ENCODE results near the gene LAMC1. TPM values are rescaled to one million over a fixed set of nuclear protein-coding genes. Genes with fewer than 3 reads are reported as not detected.

The LAMC1 gene
- total and polyA plus RNA-seq, 2 donors (not counting 1 experiment from before 2014, with no cell fraction given) = 11.5 to 34.0 TPM

DNA sequence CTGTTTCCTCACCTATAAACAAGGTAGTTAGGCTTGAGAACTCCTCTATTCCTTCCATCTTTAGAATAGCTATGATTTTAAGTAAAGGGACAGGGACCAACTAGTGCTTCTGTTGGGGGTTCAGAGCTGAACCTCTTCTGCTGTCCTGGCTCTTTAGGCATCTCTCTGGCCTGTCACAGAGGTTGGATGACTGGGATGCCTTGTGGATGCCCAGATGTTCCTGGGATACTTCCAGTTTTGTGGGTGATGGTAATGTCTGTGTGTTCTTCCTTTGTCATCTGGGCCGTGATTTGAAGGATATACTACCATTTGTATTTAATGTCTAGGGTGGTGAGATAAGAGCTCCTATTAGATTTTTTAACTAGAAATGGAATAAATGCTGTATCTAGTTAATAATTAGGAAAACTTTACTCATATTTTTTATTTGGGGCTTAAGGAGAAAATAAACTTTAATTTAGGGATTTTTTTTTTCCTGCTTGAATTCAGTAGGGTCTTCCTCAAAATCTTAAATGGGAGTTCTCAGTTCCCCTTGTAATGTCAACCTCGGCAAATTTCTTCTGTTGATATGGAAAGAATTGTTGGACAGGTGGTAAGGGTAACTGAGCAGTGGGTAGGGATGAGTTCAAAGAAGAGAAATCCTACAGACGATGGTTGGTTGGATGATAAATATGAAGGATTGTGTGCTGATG is 47.2 kb downstream of the LAMC1 start:
- Mint-ChIP-seq H3K4me1 (peaks cover 35% of the 10 kb centered on the region), H3K4me3 (peak overlapping the region; percentile 55), H3K27ac (peak overlapping the region; percentile 23), H3K27me3 (no peaks in the 10 kb centered on the region), H3K9me3 (ENCODE audit: insufficient read depth) (peaks cover 3% of the 10 kb centered on the region)
- ChIA-PET CTCF (interaction anchor here (0.7 to 1.6 kb wide), 4 partner anchors 24 to 107 kb away, joined by 3 to 5 read pairs (median 3); no protein-coding TSS in a partner anchor), POLR2A (no interaction called here)
- DNase-seq (no peak), ATAC-seq (ENCODE audit: low read depth) (no peak)
- H3K9me3 ChIP-seq (ENCODE audit: control extremely low read depth in 1 of 3, control insufficient read depth in 2 of 3, insufficient read depth in 1 of 3, low read length in 2 of 3) = no peaks in the 10 kb centered on the region
- no peak overlapping the region for H2AFZ ChIP-seq (ENCODE audit: insufficient read depth, low read depth, low read length, poor library complexity, severe bottlenecking)
- peaks cover 0 to 3% (median 0%) of the 10 kb centered on the region in 4 experiments for H3K27me3 ChIP-seq (replicated peaks in 1 of 4; ENCODE audit: control extremely low read depth in 1 of 4, control insufficient read depth in 3 of 4, insufficient read depth in 4 of 4, low read length in 3 of 4)
- H3K27ac ChIP-seq (ENCODE audit: low read length in 2 of 2) = no peak overlapping the region
- peak overlapping the region; percentile 45 for H3K4me2 ChIP-seq (replicated peaks; ENCODE audit: low read depth, low read length, poor library complexity, severe bottlenecking)
- H3K4me1 ChIP-seq (ENCODE audit: control insufficient read depth in 2 of 2, insufficient read depth in 2 of 2, low read length in 2 of 2) = peaks cover 21 to 22% of the 10 kb centered on the region in 2 donors
- intact Hi-C loops (cut with micrococcal nuclease) = loop anchor here (5.0 kb wide), 1 partner anchor 48 kb away; the partner anchor contains the start of gene LAMC1
- H4K20me1 ChIP-seq (ENCODE audit: control insufficient read depth, insufficient read depth, low read length, poor library complexity, severe bottlenecking) = peaks cover 45% of the 10 kb centered on the region
- H3K79me2 ChIP-seq (ENCODE audit: control insufficient read depth, insufficient read depth, low read length) = peaks cover 31% of the 10 kb centered on the region
- peak overlapping the region; percentile 27 for H3K9ac ChIP-seq (ENCODE audit: low read length)
- 17% methylated on average over 1 of the region's 3 CpGs for WGBS (ENCODE audit: insufficient coverage)
- H3K36me3 ChIP-seq (replicated peaks in 1 of 2; ENCODE audit: control extremely low read depth in 1 of 2, control insufficient read depth in 1 of 2, extremely low read depth in 1 of 2, insufficient read depth in 2 of 2, low read length in 1 of 2) = no peaks in the 10 kb centered on the region
- no peak overlapping the region for H3K4me3 ChIP-seq (ENCODE audit: control extremely low read depth in 1 of 5, extremely low read depth in 1 of 5, insufficient read depth in 1 of 5, low read depth in 2 of 5, low read length in 4 of 5)
- no peak for TF ChIP-seq CTCF (IDR thresholded peaks at IDR 0.05)
- no peak for TF ChIP-seq EZH2 (IDR thresholded peaks at IDR 0.05; ENCODE audit: borderline replicate concordance, insufficient read depth, low read depth, low read length, poor library complexity, severe bottlenecking)

Measured in B cell (primary cell).